ENCODE measurements around the gene BCAS4.

DNA sequence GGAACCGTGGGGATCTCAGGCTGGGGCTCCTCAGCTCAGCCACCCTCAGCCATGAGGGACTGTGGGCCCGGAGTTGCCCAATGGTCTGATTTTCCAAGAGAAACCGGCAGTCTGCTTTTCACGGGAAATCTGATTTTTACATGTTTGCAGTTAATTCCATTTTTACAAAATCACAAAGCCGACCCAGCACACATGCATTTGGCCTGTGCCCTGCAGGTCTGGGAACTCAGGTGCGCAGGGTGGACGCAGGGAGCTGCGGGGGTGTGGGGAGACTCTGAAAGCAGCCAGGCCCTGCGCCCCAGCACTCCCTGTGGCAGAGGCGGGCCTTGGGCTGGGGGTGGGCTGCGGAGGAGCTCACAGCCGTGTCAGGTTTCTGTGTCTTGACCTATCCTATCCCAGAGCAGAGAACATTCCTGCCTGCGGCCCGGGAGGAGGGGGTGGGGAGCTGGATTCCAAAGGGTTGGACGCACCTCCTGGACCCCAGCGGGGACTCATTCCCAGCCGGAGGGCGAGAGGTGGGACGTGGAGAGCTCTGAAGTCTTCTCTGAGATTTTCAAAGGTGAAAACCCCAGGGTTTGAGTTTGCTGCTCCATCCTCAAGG lies 75.8 kb downstream of the BCAS4 start:
- TF ChIP-seq, protein P1, sequence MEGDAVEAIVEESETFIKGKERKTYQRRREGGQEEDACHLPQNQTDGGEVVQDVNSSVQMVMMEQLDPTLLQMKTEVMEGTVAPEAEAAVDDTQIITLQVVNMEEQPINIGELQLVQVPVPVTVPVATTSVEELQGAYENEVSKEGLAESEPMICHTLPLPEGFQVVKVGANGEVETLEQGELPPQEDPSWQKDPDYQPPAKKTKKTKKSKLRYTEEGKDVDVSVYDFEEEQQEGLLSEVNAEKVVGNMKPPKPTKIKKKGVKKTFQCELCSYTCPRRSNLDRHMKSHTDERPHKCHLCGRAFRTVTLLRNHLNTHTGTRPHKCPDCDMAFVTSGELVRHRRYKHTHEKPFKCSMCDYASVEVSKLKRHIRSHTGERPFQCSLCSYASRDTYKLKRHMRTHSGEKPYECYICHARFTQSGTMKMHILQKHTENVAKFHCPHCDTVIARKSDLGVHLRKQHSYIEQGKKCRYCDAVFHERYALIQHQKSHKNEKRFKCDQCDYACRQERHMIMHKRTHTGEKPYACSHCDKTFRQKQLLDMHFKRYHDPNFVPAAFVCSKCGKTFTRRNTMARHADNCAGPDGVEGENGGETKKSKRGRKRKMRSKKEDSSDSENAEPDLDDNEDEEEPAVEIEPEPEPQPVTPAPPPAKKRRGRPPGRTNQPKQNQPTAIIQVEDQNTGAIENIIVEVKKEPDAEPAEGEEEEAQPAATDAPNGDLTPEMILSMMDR (IDR thresholded peaks at IDR 0.05; ENCODE audit: low read depth, low read length), result no peak
- no peak for TF ChIP-seq POLR2A (IDR thresholded peaks at IDR 0.05; ENCODE audit: extremely low read depth, insufficient read length)
- TF ChIP-seq, protein P2, sequence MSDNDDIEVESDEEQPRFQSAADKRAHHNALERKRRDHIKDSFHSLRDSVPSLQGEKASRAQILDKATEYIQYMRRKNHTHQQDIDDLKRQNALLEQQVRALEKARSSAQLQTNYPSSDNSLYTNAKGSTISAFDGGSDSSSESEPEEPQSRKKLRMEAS (IDR thresholded peaks at IDR 0.05; ENCODE audit: low read depth, low read length), result no peak
